H1 (cell line): ENCODE results near the gene ALDH4A1. TPM values are rescaled to one million over a fixed set of nuclear protein-coding genes. Genes with fewer than 3 reads are reported as not detected.

Experiments
- CTCF ChIA-PET: fragments of 300-600 bp; sonication (Branson Sonifier 250); formaldehyde crosslinking; loops from one replicate; lab custom pipeline; 2021; ENCODE audit not compliant: partially characterized antibody; lab: Charles Lee
- POLR2A ChIA-PET: fragments of 300-600 bp; sonication (Branson Sonifier 250); formaldehyde crosslinking; loops from one replicate; lab custom pipeline; 2021; ENCODE audit warnings: inconsistent platforms; ENCODE audit not compliant: partially characterized antibody; lab: Charles Lee
- DNase-seq, 2 experiments: peaks; one replicate each; pipeline versions ENCODE4 v3.0.0 to v3.0.0-alpha.2; 2010 to 2022; ENCODE audit warnings: low spot score in 2 of 2, low read depth in 1 of 2, mixed read lengths in 1 of 2
- FAIRE-seq: peaks from 2 replicates; lab custom pipeline; 2011; peaks lifted over from hg19 to GRCh38; lab: Jason Lieb, UNC
- H2AFZ ChIP-seq: 2 replicates; pipeline ENCODE4 v1.8.1; 2012; ENCODE audit warnings: low read length, inconsistent platforms
- H2AK5ac ChIP-seq: 2 replicates; pipeline ENCODE4 v1.6.1; 2013; ENCODE audit warnings: low read depth, low read length
- H2BK120ac ChIP-seq: replicated peaks from 2 replicates; pipeline ENCODE3; 2013; ENCODE audit warnings: low read depth, low read length, inconsistent platforms
- H2BK12ac ChIP-seq: 2 replicates; pipeline ENCODE4 v1.6.1; 2013; ENCODE audit warnings: low read depth, low read length
- H2BK15ac ChIP-seq: 2 replicates; pipeline ENCODE4 v1.6.1; 2013; ENCODE audit warnings: low read length
- H2BK20ac ChIP-seq: 2 replicates; pipeline ENCODE4 v1.6.1; 2013; ENCODE audit warnings: low read length
- H2BK5ac ChIP-seq: 2 replicates; pipeline ENCODE4 v1.6.1; 2013; ENCODE audit warnings: low read depth, low read length
- H3K14ac ChIP-seq: 2 replicates; pipeline ENCODE4 v1.6.1; 2013; ENCODE audit warnings: inconsistent platforms; ENCODE audit not compliant: insufficient read length
- H3K18ac ChIP-seq: 2 replicates; pipeline ENCODE4 v1.6.1; 2013; ENCODE audit warnings: low read length; ENCODE audit errors: extremely low read depth
- H3K23ac ChIP-seq: 2 replicates; pipeline ENCODE4 v1.6.1; 2013; ENCODE audit warnings: inconsistent platforms; ENCODE audit not compliant: insufficient read length
- H3K23me2 ChIP-seq: 2 replicates; pipeline ENCODE4 v1.6.1; 2013; ENCODE audit warnings: low read depth, low read length
- H3K27ac ChIP-seq: 2 replicates; pipeline ENCODE4 v1.6.1; 2011; ENCODE audit warnings: low read depth, low read length, inconsistent platforms
- H3K27me3 ChIP-seq, 4 experiments: replicated peaks in 1 of 4; 1 replicate in 1 of 4; 2 replicates in 3 of 4; pipeline versions ENCODE4 v1.6.1 to v1.8.1; 2011 to 2013; ENCODE audit warnings: low read length in 3 of 4, mild to moderate bottlenecking in 3 of 4, inconsistent platforms in 2 of 4, mixed read lengths in 2 of 4, moderate library complexity in 1 of 4; ENCODE audit not compliant: control insufficient read depth in 3 of 4, insufficient read depth in 3 of 4; ENCODE audit errors: extremely low read depth in 1 of 4
- H3K36me3 ChIP-seq, 4 experiments: 2 replicates each; pipeline versions ENCODE4 v1.6.1 to v1.8.1; 2011 to 2013; ENCODE audit warnings: mild to moderate bottlenecking in 4 of 4, low read length in 3 of 4, moderate library complexity in 2 of 4, control low read depth in 1 of 4, inconsistent platforms in 1 of 4; ENCODE audit not compliant: insufficient read depth in 4 of 4, control insufficient read depth in 2 of 4
- H3K4ac ChIP-seq: replicated peaks from 2 replicates; pipeline ENCODE3; 2013; ENCODE audit warnings: low read length, low read depth, mixed read lengths, inconsistent platforms; ENCODE audit not compliant: insufficient read length
- H3K4me1 ChIP-seq, 4 experiments: replicated peaks in 1 of 4; 1 replicate in 1 of 4; 2 replicates in 3 of 4; pipeline versions ENCODE4 v1.6.1 to v1.8.1; 2011 to 2013; ENCODE audit warnings: low read length in 3 of 4, inconsistent platforms in 2 of 4, mixed read lengths in 1 of 4; ENCODE audit not compliant: insufficient read depth in 4 of 4, control insufficient read depth in 3 of 4
- H3K4me2 ChIP-seq, 2 experiments: 2 replicates each; pipeline versions ENCODE4 v1.6.1 to v1.8.1; 2011 to 2013; ENCODE audit warnings: low read depth in 2 of 2, low read length in 2 of 2, control low read depth in 1 of 2, inconsistent platforms in 1 of 2, mild to moderate bottlenecking in 1 of 2; ENCODE audit not compliant: insufficient read depth in 1 of 2
- H3K4me3 ChIP-seq, 4 experiments: fragments of 200-600, 300-600 bp in 1 of 4; sonication (generic), shearing (Covaris generic), sonication (Bioruptor Twin) in 1 of 4; 2 replicates each; pipeline versions ENCODE4 v1.5.1 to v1.8.1; 2011 to 2016; ENCODE audit warnings: low read length in 4 of 4, low read depth in 3 of 4, control low read depth in 2 of 4, inconsistent platforms in 2 of 4, mild to moderate bottlenecking in 2 of 4, mixed read lengths in 1 of 4, moderate library complexity in 1 of 4; ENCODE audit not compliant: insufficient read depth in 2 of 4; ENCODE audit errors: extremely low read depth in 1 of 4
- H3K56ac ChIP-seq: replicated peaks from 2 replicates; pipeline ENCODE3; 2013; ENCODE audit warnings: low read depth, mild to moderate bottlenecking, mixed read lengths, low read length, inconsistent platforms; ENCODE audit not compliant: insufficient read length
- H3K79me1 ChIP-seq: 2 replicates; pipeline ENCODE4 v1.6.1; 2013; ENCODE audit warnings: low read depth, low read length, control low read depth
- H3K79me2 ChIP-seq, 2 experiments: 2 replicates each; pipeline versions ENCODE4 v1.6.1 to v1.8.1; 2012 to 2013; ENCODE audit warnings: low read length in 2 of 2, mild to moderate bottlenecking in 2 of 2, inconsistent platforms in 1 of 2; ENCODE audit not compliant: insufficient read depth in 2 of 2, control insufficient read depth in 1 of 2
- H3K9ac ChIP-seq, 4 experiments: replicated peaks in 1 of 4; 1 replicate in 1 of 4; 2 replicates in 3 of 4; pipeline versions ENCODE4 v1.6.1 to v1.8.1; 2011 to 2013; ENCODE audit warnings: low read depth in 3 of 4, low read length in 3 of 4, control low read depth in 2 of 4, mild to moderate bottlenecking in 2 of 4, moderate library complexity in 2 of 4, inconsistent platforms in 1 of 4; ENCODE audit errors: extremely low read depth in 1 of 4
- H3K9me3 ChIP-seq, 2 experiments: 2 replicates each; pipeline versions ENCODE4 v1.6.1 to v1.8.1; 2012 to 2013; ENCODE audit warnings: mild to moderate bottlenecking in 2 of 2, moderate library complexity in 2 of 2, control low read depth in 1 of 2, inconsistent platforms in 1 of 2, low read depth in 1 of 2, low read length in 1 of 2, mixed read lengths in 1 of 2; ENCODE audit not compliant: insufficient read depth in 2 of 2
- H4K20me1 ChIP-seq, 2 experiments: replicated peaks in 1 of 2; 2 replicates each; pipeline versions ENCODE3 to v1.8.1; 2011 to 2013; ENCODE audit warnings: inconsistent platforms in 2 of 2, low read length in 2 of 2, mild to moderate bottlenecking in 1 of 2; ENCODE audit not compliant: insufficient read depth in 2 of 2, control insufficient read depth in 1 of 2
- H4K5ac ChIP-seq: 2 replicates; pipeline ENCODE4 v1.6.1; 2013; ENCODE audit warnings: low read length, low read depth, mixed read lengths, inconsistent platforms; ENCODE audit not compliant: insufficient read length
- H4K8ac ChIP-seq: 2 replicates; pipeline ENCODE4 v1.8.0; 2013; ENCODE audit warnings: mild to moderate bottlenecking, moderate library complexity, low read length, inconsistent platforms; ENCODE audit not compliant: insufficient read depth; ENCODE audit errors: extremely low read depth
- H4K91ac ChIP-seq: replicated peaks from 2 replicates; pipeline ENCODE3; 2013; ENCODE audit warnings: low read length, mixed read lengths, inconsistent platforms; ENCODE audit not compliant: insufficient read length
- ASH2L ChIP-seq: fragments of 200-600, 300-600 bp; sonication (generic); IDR thresholded peaks from one replicate; pipeline ENCODE4 v1.7.1; 2017; ENCODE audit warnings: low read length
- CREB1 ChIP-seq: IDR thresholded peaks from 2 replicates; pipeline ENCODE4 v1.6.1; 2012; ENCODE audit warnings: inconsistent platforms
- EZH2 ChIP-seq: fragments of 200-600 bp; sonication (generic); IDR thresholded peaks from 2 replicates; pipeline ENCODE4 v1.7.1; 2012; ENCODE audit warnings: low read depth, mild to moderate bottlenecking, moderate library complexity, low read length, inconsistent platforms; ENCODE audit not compliant: severe bottlenecking
- SAP30 ChIP-seq: fragments of 300-600 bp; sonication (generic); IDR thresholded peaks from 2 replicates; pipeline ENCODE4 v1.7.1; 2012; ENCODE audit warnings: low read length, moderate library complexity, mild to moderate bottlenecking, inconsistent platforms; ENCODE audit not compliant: insufficient read depth, insufficient replicate concordance
- ZNF274 ChIP-seq: IDR thresholded peaks from 2 replicates; pipeline ENCODE4 v1.7.0; 2012; ENCODE audit warnings: low read length, borderline replicate concordance; ENCODE audit errors: extremely low read depth
- WGBS, 2 experiments: shearing (Covaris generic) in 1 of 2; methylation state at CpG; one replicate each; pipeline versions ENCODE4 v1.1.6 to v1.1.7; 2013 to 2015; ENCODE audit warnings: low lambda C conversion rate in 2 of 2, mixed read lengths in 2 of 2, inconsistent platforms in 1 of 2, low coverage in 1 of 2, missing lambda C conversion rate in 1 of 2; ENCODE audit not compliant: insufficient replicate concordance in 2 of 2, insufficient coverage in 1 of 2, insufficient read length in 1 of 2; ENCODE audit errors: extremely low coverage in 1 of 2, missing lambda C conversion rate in 1 of 2; 5-methylcytosine and 5-hydroxymethylcytosine counted together
- polyA plus RNA-seq, 7 experiments: library from polyadenylated mRNA; depleted of rRNA in 3 of 7; stranded (reverse) in 5 of 7; unstranded in 2 of 7; fragments of >200 nt in 5 of 7; fragments of 200-250 nt in 2 of 7; gene quantifications; 1 replicate in 5 of 7; 2 replicates in 1 of 7; 4 replicates in 1 of 7; pipeline versions ENCODE4 v1.2.1 to v1.2.3, GENCODE V29; 2011 to 2013; ENCODE audit warnings: missing spikeins in 2 of 7, mixed read lengths in 2 of 7
- total RNA-seq: library from RNA; stranded (reverse); fragmentation: NEBNext Ultra II Directional; extraction: Animal tissue kit (Norgen Biotek cat#: 25700); gene quantifications from 2 replicates; pipeline ENCODE4 v1.2.1, GENCODE V29; 2021
- TF ChIP-seq, protein P1 (sequence below): IDR thresholded peaks from 2 replicates; pipeline ENCODE4 v1.6.1; 2011; ENCODE audit warnings: low read depth, mild to moderate bottlenecking, low read length; ENCODE audit not compliant: insufficient read depth
- TF ChIP-seq, protein P2 (sequence below), 3 experiments: IDR thresholded peaks; 1 replicate in 2 of 3; 2 replicates in 1 of 3; pipeline versions ENCODE4 v1.5.1 to v1.6.1; 2011; ENCODE audit warnings: low read length in 3 of 3, mild to moderate bottlenecking in 3 of 3, inconsistent platforms in 2 of 3, low read depth in 1 of 3, moderate library complexity in 1 of 3; ENCODE audit not compliant: insufficient read depth in 1 of 3; ENCODE audit errors: control extremely low read depth in 1 of 3

Gene ALDH4A1
- total and polyA plus RNA-seq, 2 of the 8 experiments (the other 6 are each of a cell fraction or from before 2014, with no cell fraction given): 30.3 to 35.9 TPM

DNA sequence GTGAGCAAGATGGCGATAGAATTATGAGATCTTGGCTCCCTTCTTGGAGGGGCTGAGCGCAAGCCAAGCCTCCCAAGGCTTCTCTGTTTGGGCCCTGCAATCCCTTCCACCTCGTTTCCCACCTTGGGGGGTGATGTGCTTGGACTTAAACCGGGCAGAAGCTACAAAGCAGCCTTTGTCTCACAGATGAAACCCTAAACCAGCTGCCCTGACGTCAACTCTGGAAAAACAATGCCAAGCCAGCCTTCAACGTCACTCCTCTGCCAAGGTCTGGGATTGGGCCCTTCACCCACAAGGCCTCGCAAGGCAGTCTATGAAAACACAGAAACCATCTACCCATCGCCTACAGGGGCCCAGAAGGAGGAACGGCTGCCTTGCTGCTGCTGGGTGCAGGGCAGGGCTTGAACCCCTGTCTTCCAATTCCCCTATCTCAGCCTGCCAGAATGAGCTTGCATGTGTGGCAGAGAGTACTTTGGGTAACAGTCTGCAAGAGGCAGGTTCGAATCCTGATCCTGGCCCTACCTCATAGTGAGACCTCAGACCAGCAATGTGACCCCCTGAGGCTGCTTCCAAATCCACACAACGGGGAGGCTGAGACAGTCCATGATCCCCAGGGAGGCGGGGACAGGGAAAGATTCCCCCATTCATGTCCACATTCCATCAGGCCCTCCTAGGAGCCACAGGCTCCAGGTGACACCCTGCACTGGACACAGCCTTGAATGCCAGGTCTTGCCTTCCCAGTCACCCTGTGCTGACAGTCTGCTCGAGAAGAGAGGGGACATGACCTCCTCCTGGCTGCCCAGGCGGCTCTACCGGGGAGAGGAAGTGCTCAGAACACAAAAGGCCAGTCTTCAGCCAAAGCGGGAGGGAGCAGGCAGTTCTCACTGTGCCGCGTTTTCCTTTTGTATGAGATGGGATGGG, 39.1 kb upstream of the ALDH4A1 start:
- Histone ChIP-seq H4K5ac (peak overlapping the region; percentile 32), H3K27me3 (no peaks in the 10 kb centered on the region), H3K56ac (no peak overlapping the region), H2AK5ac (peak overlapping the region; percentile 58; the same call in 1 of the 2 replicates), H2BK5ac (peak overlapping the region; percentile 38; the same call in 1 of the 2 replicates), H2BK20ac (peak overlapping the region; percentile 99), H4K91ac (peak overlapping the region; percentile 71), H3K18ac (peak overlapping the region; percentile 80), H2BK15ac (no peak overlapping the region), H3K23ac (no peak overlapping the region), H3K9ac (peak overlapping the region in 2 of 4 experiments; percentile 5 to 28; a peak in 2 of 7 replicates), H4K8ac (no peak overlapping the region), H3K14ac (no peak overlapping the region), H3K27ac (peak overlapping the region; percentile 61), H3K79me1 (peaks cover 3% of the 10 kb centered on the region; the same call in 1 of the 2 replicates), H3K79me2 (no peaks in the 10 kb centered on the region; a peak in 1 of 4 replicates), H3K4me2 (peak overlapping the region; percentile 26 to 52), H3K23me2 (no peaks in the 10 kb centered on the region), H3K36me3 (no peaks in the 10 kb centered on the region), H2BK12ac (peak overlapping the region; percentile 56), H2AFZ (no peak overlapping the region; the same call in 1 of the 2 replicates), H3K4me3 (peak overlapping the region in 1 of 4 experiments; percentile 0; a peak in 1 of 8 replicates), H3K4me1 (peaks cover 7 to 34% (median 27%) of the 10 kb centered on the region in 4 experiments), H3K4ac (no peak overlapping the region), H3K9me3 (no peaks in the 10 kb centered on the region), H2BK120ac (peak overlapping the region; percentile 8), H4K20me1 (no peaks in the 10 kb centered on the region)
- ChIA-PET CTCF (interaction anchor here (1.1 to 12.8 kb wide), 5 partner anchors 10 to 34 kb away, joined by 3 to 105 read pairs (median 19); partner anchors contain the start of gene IFFO2), POLR2A (interaction anchor here (0.7 to 3.5 kb wide), 5 partner anchors 10 to 39 kb away, joined by 3 to 20 read pairs (median 3); partner anchors contain the start of gene IFFO2)
- 50% methylated on average over 18 of the region's 18 CpGs; no CpG with 5 or more reads in 1 of the 2 experiments for WGBS, 2 experiments
- DNase-seq: no peak
- FAIRE-seq: peak; percentile 60
- TF ChIP-seq CREB1: peak; percentile 81
- TF ChIP-seq, protein P1, sequence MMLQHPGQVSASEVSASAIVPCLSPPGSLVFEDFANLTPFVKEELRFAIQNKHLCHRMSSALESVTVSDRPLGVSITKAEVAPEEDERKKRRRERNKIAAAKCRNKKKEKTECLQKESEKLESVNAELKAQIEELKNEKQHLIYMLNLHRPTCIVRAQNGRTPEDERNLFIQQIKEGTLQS: no peak
- no peak for TF ChIP-seq SAP30
- no peak for TF ChIP-seq EZH2
- peak; percentile 29 for TF ChIP-seq ASH2L
- TF ChIP-seq, protein P2, sequence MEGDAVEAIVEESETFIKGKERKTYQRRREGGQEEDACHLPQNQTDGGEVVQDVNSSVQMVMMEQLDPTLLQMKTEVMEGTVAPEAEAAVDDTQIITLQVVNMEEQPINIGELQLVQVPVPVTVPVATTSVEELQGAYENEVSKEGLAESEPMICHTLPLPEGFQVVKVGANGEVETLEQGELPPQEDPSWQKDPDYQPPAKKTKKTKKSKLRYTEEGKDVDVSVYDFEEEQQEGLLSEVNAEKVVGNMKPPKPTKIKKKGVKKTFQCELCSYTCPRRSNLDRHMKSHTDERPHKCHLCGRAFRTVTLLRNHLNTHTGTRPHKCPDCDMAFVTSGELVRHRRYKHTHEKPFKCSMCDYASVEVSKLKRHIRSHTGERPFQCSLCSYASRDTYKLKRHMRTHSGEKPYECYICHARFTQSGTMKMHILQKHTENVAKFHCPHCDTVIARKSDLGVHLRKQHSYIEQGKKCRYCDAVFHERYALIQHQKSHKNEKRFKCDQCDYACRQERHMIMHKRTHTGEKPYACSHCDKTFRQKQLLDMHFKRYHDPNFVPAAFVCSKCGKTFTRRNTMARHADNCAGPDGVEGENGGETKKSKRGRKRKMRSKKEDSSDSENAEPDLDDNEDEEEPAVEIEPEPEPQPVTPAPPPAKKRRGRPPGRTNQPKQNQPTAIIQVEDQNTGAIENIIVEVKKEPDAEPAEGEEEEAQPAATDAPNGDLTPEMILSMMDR (IDR thresholded peaks at IDR 0.05; ENCODE audit: control extremely low read depth in 1 of 3, insufficient read depth in 1 of 3, low read depth in 1 of 3, low read length in 3 of 3): no peak
- no peak for TF ChIP-seq ZNF274
